Body of pancreas (tissue), 4 donors: ENCODE measurements around the gene RACK1.

Experiments
- CTCF ChIP-seq, 7 experiments: fragments of 450-650 bp in 4 of 7; fragments of 200-600 bp in 3 of 7; sonication (generic) in 3 of 7; IDR thresholded peaks; one replicate each; pipeline ENCODE4 v1.5.1; 2016 to 2019; ENCODE audit warnings: antibody characterized with exemption in 7 of 7
- POLR2A ChIP-seq, 3 donors: fragments of 450-650 bp; IDR thresholded peaks; one replicate each; pipeline ENCODE4 v1.6.1; 2016; ENCODE audit warnings: antibody characterized with exemption in 3 of 3, mild to moderate bottlenecking in 2 of 3

GRCh38 chr5:181207960-181208253 is 35.8 kb downstream of the RACK1 start:
- TF ChIP-seq CTCF (IDR thresholded peaks at IDR 0.05), result no peak
- no peak for TF ChIP-seq POLR2A (IDR thresholded peaks at IDR 0.05)
